ENCODE results near the gene RD3L.

DNA sequence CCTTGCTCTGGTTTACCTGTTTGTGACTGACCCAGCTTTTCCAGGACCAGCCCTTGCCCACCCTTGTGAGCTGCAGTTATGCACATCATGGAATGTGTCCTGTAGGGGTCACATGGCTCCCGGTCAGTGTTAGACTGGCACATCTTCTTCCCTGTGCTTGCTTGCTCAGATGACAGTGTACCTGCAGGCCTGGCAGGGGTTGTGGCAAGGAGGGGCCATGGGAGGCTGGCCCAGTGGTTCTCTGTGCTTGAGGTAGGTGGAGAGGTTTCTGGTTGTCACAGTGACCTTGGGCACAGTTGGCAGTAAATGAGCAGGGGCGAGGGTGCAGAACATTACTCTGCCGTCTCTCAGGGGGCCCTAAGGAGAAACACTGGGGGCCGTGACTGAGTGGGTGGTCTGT is 27.6 kb upstream of the RD3L start:
- TF ChIP-seq, protein P1, sequence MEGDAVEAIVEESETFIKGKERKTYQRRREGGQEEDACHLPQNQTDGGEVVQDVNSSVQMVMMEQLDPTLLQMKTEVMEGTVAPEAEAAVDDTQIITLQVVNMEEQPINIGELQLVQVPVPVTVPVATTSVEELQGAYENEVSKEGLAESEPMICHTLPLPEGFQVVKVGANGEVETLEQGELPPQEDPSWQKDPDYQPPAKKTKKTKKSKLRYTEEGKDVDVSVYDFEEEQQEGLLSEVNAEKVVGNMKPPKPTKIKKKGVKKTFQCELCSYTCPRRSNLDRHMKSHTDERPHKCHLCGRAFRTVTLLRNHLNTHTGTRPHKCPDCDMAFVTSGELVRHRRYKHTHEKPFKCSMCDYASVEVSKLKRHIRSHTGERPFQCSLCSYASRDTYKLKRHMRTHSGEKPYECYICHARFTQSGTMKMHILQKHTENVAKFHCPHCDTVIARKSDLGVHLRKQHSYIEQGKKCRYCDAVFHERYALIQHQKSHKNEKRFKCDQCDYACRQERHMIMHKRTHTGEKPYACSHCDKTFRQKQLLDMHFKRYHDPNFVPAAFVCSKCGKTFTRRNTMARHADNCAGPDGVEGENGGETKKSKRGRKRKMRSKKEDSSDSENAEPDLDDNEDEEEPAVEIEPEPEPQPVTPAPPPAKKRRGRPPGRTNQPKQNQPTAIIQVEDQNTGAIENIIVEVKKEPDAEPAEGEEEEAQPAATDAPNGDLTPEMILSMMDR (IDR thresholded peaks at IDR 0.05), result no peak
- TF ChIP-seq POLR2A (IDR thresholded peaks at IDR 0.05), result no peak
